Liver (tissue), 9 donors: Measurements from ENCODE around the gene GFY. TPM values are rescaled to one million over a fixed set of nuclear protein-coding genes. Genes with fewer than 3 reads are reported as not detected.

ENCODE experiments used
- DNase-seq: peaks from one replicate; pipeline ENCODE4 v3.0.0-alpha.2; 2017; ENCODE audit warnings: low spot score
- H3K27ac ChIP-seq, 2 donors: one replicate each; pipeline ENCODE4 v1.7.0; 2013; ENCODE audit warnings: inconsistent platforms in 2 of 2, low read length in 2 of 2, control low read depth in 1 of 2, low read depth in 1 of 2, mild to moderate bottlenecking in 1 of 2
- H3K27me3 ChIP-seq, 4 donors: one replicate each; pipeline versions ENCODE4 v1.6.1 to v1.7.0; 2013; ENCODE audit warnings: low read length in 3 of 4, inconsistent platforms in 1 of 4, mild to moderate bottlenecking in 1 of 4, moderate library complexity in 1 of 4; ENCODE audit not compliant: control insufficient read depth in 4 of 4, insufficient read depth in 4 of 4
- H3K36me3 ChIP-seq, 4 donors: one replicate each; pipeline versions ENCODE4 v1.6.1 to v1.7.0; 2013; ENCODE audit warnings: low read length in 3 of 4, mild to moderate bottlenecking in 3 of 4, low read depth in 1 of 4, moderate library complexity in 1 of 4; ENCODE audit not compliant: control insufficient read depth in 4 of 4, insufficient read depth in 3 of 4
- H3K4me1 ChIP-seq, 4 donors: one replicate each; pipeline versions ENCODE4 v1.6.1 to v1.7.0; 2013; ENCODE audit warnings: low read length in 3 of 4, mild to moderate bottlenecking in 3 of 4, moderate library complexity in 1 of 4; ENCODE audit not compliant: control insufficient read depth in 4 of 4, insufficient read depth in 4 of 4
- H3K4me3 ChIP-seq, 3 donors: one replicate each; pipeline versions ENCODE4 v1.6.1 to v1.7.0; 2013; ENCODE audit warnings: low read length in 3 of 3, control low read depth in 1 of 3, low read depth in 1 of 3, mild to moderate bottlenecking in 1 of 3
- H3K9ac ChIP-seq, 2 donors: one replicate each; pipeline ENCODE4 v1.7.0; 2013; ENCODE audit warnings: low read length in 2 of 2, mild to moderate bottlenecking in 2 of 2, moderate library complexity in 2 of 2, control low read depth in 1 of 2, low read depth in 1 of 2
- H3K9me3 ChIP-seq, 4 donors: one replicate each; pipeline versions ENCODE4 v1.6.1 to v1.7.0; 2013; ENCODE audit warnings: low read length in 3 of 4; ENCODE audit not compliant: control insufficient read depth in 4 of 4
- EGR1 ChIP-seq, 2 donors: IDR thresholded peaks; 2 replicates each; pipeline ENCODE4 v1.6.1; 2016 to 2018; ENCODE audit warnings: antibody characterized with exemption in 2 of 2, low read depth in 2 of 2
- FOXA1 ChIP-seq: IDR thresholded peaks from 2 replicates; pipeline ENCODE4 v1.6.1; 2016; ENCODE audit warnings: antibody characterized with exemption
- FOXA2 ChIP-seq: IDR thresholded peaks from 2 replicates; pipeline ENCODE4 v1.6.1; 2016; ENCODE audit warnings: antibody characterized with exemption
- GABPA ChIP-seq, 2 donors: IDR thresholded peaks in 1 of 2; conservative IDR thresholded peaks in 1 of 2; 2 replicates each; pipeline ENCODE4 v1.6.1; 2016; ENCODE audit warnings: antibody characterized with exemption in 2 of 2, mild to moderate bottlenecking in 1 of 2, moderate library complexity in 1 of 2
- HNF4A ChIP-seq, 2 donors: conservative IDR thresholded peaks; 2 replicates each; pipeline ENCODE4 v1.6.1; 2016; ENCODE audit warnings: antibody characterized with exemption in 2 of 2, mild to moderate bottlenecking in 2 of 2
- HNF4G ChIP-seq: IDR thresholded peaks from 2 replicates; pipeline ENCODE4 v1.6.1; 2016; ENCODE audit warnings: antibody characterized with exemption
- JUND ChIP-seq, 2 donors: IDR thresholded peaks; 2 replicates each; pipeline ENCODE4 v1.6.1; 2016; ENCODE audit warnings: antibody characterized with exemption in 2 of 2
- NR2F2 ChIP-seq: IDR thresholded peaks from 2 replicates; pipeline ENCODE4 v1.6.1; 2016; ENCODE audit warnings: antibody characterized with exemption
- RAD21 ChIP-seq, 2 donors: IDR thresholded peaks; 2 replicates each; pipeline ENCODE4 v1.6.1; 2016; ENCODE audit warnings: antibody characterized with exemption in 2 of 2, mild to moderate bottlenecking in 2 of 2
- RXRA ChIP-seq, 2 donors: IDR thresholded peaks; 2 replicates each; pipeline ENCODE4 v1.6.1; 2017 to 2018; ENCODE audit warnings: antibody characterized with exemption in 2 of 2, mild to moderate bottlenecking in 1 of 2
- SP1 ChIP-seq: IDR thresholded peaks from 2 replicates; pipeline ENCODE4 v1.6.1; 2018; ENCODE audit warnings: antibody characterized with exemption, mild to moderate bottlenecking
- TAF1 ChIP-seq: conservative IDR thresholded peaks from 2 replicates; pipeline ENCODE4 v1.6.1; 2016; ENCODE audit warnings: antibody characterized with exemption, mild to moderate bottlenecking
- YY1 ChIP-seq: IDR thresholded peaks from 2 replicates; pipeline ENCODE4 v1.6.1; 2016; ENCODE audit warnings: antibody characterized with exemption, mild to moderate bottlenecking
- WGBS: extraction: QIAGEN DNeasy Blood & Tissue Kit; methylation state at CpG from one replicate; pipeline ENCODE4 v1.1.7; 2013; 5-methylcytosine and 5-hydroxymethylcytosine counted together
- polyA plus RNA-seq, 2 donors: library from polyadenylated mRNA; stranded (reverse) in 1 of 2; unstranded in 1 of 2; fragments of 200-250 nt in 1 of 2; fragments of >200 nt in 1 of 2; fragmentation: Nextera tagmentation in 1 of 2; extraction: Ambion mirVana in 1 of 2; gene quantifications; one replicate each; pipeline versions ENCODE4 v1.2.1 to v1.2.3, GENCODE V29; 2013 to 2015
- total RNA-seq, 2 donors: library from RNA; depleted of rRNA; stranded (reverse); fragments of >200 nt; gene quantifications; one replicate each; pipeline ENCODE4 v1.2.3, GENCODE V29; 2014
- TF ChIP-seq, protein P1 (sequence below): IDR thresholded peaks from 2 replicates; pipeline ENCODE4 v1.6.1; 2016; ENCODE audit warnings: antibody characterized with exemption, mild to moderate bottlenecking
- TF ChIP-seq, protein P2 (sequence below): IDR thresholded peaks from 2 replicates; pipeline ENCODE4 v1.6.1; 2016; ENCODE audit warnings: antibody characterized with exemption
- TF ChIP-seq, protein P3 (sequence below): fragments of 150-350 bp; IDR thresholded peaks from 2 replicates; pipeline ENCODE4 v1.5.1; 2017; ENCODE audit warnings: improper control_type of control experiment, low read depth, low read length; ENCODE audit not compliant: missing input control
- TF ChIP-seq, protein P4 (sequence below): IDR thresholded peaks from 2 replicates; pipeline ENCODE4 v1.6.1; 2016; ENCODE audit warnings: antibody characterized with exemption
- TF ChIP-seq, protein P5 (sequence below): IDR thresholded peaks from 2 replicates; pipeline ENCODE4 v1.6.1; 2016; ENCODE audit warnings: antibody characterized with exemption
- donor health status: healthy.
- donor health status: healthy.
- donor health status: healthy.
- donor health status: healthy.
- donor health status: healthy.

Gene GFY
- total and polyA plus RNA-seq, 4 donors: not detected

DNA sequence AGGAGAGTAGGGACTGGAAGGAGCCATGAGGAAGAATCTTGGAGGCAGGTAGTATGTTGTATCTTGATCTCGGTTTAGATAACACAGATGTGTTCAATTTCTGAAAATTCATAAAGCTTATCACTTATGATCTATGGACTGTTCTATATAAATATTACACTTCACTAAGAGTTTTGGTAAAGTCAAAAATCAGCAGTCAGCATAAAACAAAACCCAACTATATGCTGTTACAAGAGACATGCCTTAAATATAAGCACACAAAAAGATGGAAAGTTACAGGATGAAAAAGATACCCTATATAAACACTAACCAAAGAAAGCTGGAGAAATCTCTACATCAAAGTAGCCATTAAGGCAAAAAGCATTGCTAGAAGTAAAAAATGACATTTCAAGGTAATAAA is 41.6 kb upstream of the GFY start:
- Histone ChIP-seq H3K27me3 (no peaks in the 10 kb centered on the region), H3K9ac (no peak overlapping the region), H3K4me3 (no peak overlapping the region), H3K27ac (no peak overlapping the region), H3K36me3 (no peaks in the 10 kb centered on the region), H3K9me3 (peaks cover 0 to 2% (median under 1%) of the 10 kb centered on the region in 4 donors), H3K4me1 (no peaks in the 10 kb centered on the region)
- TF ChIP-seq HNF4A (conservative IDR thresholded peaks at IDR 0.05) (no peak), RAD21 (IDR thresholded peaks at IDR 0.05) (no peak), YY1 (no peak), JUND (IDR thresholded peaks at IDR 0.05) (no peak), TAF1 (no peak), HNF4G (no peak), SP1 (no peak), RXRA (IDR thresholded peaks at IDR 0.05) (no peak), GABPA (IDR thresholded peaks at IDR 0.05 in 1 of 2, conservative IDR thresholded peaks at IDR 0.05 in 1 of 2) (no peak), NR2F2 (no peak), EGR1 (IDR thresholded peaks at IDR 0.05; ENCODE audit: low read depth in 2 of 2) (no peak), FOXA1 (no peak), FOXA2 (no peak)
- TF ChIP-seq, protein P1, sequence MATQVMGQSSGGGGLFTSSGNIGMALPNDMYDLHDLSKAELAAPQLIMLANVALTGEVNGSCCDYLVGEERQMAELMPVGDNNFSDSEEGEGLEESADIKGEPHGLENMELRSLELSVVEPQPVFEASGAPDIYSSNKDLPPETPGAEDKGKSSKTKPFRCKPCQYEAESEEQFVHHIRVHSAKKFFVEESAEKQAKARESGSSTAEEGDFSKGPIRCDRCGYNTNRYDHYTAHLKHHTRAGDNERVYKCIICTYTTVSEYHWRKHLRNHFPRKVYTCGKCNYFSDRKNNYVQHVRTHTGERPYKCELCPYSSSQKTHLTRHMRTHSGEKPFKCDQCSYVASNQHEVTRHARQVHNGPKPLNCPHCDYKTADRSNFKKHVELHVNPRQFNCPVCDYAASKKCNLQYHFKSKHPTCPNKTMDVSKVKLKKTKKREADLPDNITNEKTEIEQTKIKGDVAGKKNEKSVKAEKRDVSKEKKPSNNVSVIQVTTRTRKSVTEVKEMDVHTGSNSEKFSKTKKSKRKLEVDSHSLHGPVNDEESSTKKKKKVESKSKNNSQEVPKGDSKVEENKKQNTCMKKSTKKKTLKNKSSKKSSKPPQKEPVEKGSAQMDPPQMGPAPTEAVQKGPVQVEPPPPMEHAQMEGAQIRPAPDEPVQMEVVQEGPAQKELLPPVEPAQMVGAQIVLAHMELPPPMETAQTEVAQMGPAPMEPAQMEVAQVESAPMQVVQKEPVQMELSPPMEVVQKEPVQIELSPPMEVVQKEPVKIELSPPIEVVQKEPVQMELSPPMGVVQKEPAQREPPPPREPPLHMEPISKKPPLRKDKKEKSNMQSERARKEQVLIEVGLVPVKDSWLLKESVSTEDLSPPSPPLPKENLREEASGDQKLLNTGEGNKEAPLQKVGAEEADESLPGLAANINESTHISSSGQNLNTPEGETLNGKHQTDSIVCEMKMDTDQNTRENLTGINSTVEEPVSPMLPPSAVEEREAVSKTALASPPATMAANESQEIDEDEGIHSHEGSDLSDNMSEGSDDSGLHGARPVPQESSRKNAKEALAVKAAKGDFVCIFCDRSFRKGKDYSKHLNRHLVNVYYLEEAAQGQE: no peak
- TF ChIP-seq, protein P2, sequence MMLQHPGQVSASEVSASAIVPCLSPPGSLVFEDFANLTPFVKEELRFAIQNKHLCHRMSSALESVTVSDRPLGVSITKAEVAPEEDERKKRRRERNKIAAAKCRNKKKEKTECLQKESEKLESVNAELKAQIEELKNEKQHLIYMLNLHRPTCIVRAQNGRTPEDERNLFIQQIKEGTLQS: no peak
- TF ChIP-seq, protein P3, sequence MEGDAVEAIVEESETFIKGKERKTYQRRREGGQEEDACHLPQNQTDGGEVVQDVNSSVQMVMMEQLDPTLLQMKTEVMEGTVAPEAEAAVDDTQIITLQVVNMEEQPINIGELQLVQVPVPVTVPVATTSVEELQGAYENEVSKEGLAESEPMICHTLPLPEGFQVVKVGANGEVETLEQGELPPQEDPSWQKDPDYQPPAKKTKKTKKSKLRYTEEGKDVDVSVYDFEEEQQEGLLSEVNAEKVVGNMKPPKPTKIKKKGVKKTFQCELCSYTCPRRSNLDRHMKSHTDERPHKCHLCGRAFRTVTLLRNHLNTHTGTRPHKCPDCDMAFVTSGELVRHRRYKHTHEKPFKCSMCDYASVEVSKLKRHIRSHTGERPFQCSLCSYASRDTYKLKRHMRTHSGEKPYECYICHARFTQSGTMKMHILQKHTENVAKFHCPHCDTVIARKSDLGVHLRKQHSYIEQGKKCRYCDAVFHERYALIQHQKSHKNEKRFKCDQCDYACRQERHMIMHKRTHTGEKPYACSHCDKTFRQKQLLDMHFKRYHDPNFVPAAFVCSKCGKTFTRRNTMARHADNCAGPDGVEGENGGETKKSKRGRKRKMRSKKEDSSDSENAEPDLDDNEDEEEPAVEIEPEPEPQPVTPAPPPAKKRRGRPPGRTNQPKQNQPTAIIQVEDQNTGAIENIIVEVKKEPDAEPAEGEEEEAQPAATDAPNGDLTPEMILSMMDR: no peak
- TF ChIP-seq, protein P4, sequence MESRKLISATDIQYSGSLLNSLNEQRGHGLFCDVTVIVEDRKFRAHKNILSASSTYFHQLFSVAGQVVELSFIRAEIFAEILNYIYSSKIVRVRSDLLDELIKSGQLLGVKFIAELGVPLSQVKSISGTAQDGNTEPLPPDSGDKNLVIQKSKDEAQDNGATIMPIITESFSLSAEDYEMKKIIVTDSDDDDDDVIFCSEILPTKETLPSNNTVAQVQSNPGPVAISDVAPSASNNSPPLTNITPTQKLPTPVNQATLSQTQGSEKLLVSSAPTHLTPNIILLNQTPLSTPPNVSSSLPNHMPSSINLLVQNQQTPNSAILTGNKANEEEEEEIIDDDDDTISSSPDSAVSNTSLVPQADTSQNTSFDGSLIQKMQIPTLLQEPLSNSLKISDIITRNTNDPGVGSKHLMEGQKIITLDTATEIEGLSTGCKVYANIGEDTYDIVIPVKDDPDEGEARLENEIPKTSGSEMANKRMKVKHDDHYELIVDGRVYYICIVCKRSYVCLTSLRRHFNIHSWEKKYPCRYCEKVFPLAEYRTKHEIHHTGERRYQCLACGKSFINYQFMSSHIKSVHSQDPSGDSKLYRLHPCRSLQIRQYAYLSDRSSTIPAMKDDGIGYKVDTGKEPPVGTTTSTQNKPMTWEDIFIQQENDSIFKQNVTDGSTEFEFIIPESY: no peak
- TF ChIP-seq, protein P5, sequence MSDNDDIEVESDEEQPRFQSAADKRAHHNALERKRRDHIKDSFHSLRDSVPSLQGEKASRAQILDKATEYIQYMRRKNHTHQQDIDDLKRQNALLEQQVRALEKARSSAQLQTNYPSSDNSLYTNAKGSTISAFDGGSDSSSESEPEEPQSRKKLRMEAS: no peak
- no peak for DNase-seq
- 49% methylated on average over 1 of the region's 1 CpG for WGBS
